Measurements from ENCODE around the gene SLC6A13.
"Not testable (repeated sequence)": the region's sequence is repeated elsewhere in the genome, so short reads cannot be mapped to it uniquely, and the experiment has no call there.

Gene SLC6A13

GRCh38 chr12:264269-264668, 1.6 kb upstream of the SLC6A13 start:
- no peak for DNase-seq (ENCODE audit: low read depth in 2 of 2)

DNA sequence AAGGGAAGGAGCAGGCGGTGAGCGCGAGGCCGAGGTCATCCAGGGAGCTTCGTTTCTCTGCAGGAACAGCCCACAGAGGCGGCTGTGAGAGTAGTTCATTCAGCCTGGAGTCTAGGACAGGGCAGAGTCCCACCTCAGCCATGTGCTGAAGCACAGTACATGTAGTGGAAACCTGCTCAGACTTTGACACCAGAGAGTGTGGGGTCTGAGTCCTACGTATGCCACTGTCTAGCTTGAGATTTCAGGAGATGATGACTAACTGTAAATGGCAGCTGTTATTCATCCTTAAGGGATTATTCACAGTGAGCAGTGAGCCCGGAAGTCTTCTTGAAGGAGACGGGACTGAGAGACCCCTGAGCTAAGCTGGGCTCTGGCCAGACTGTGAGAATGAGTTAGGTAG, 938 bp upstream of the SLC6A13 start:
- no peak for DNase-seq (ENCODE audit: low read depth in 2 of 2)

- DNase-seq (ENCODE audit: low read depth in 2 of 2) = no peak
These were observed 523 bp downstream of the SLC6A13 start for GRCh38 chr12:262113-262512.

DNA sequence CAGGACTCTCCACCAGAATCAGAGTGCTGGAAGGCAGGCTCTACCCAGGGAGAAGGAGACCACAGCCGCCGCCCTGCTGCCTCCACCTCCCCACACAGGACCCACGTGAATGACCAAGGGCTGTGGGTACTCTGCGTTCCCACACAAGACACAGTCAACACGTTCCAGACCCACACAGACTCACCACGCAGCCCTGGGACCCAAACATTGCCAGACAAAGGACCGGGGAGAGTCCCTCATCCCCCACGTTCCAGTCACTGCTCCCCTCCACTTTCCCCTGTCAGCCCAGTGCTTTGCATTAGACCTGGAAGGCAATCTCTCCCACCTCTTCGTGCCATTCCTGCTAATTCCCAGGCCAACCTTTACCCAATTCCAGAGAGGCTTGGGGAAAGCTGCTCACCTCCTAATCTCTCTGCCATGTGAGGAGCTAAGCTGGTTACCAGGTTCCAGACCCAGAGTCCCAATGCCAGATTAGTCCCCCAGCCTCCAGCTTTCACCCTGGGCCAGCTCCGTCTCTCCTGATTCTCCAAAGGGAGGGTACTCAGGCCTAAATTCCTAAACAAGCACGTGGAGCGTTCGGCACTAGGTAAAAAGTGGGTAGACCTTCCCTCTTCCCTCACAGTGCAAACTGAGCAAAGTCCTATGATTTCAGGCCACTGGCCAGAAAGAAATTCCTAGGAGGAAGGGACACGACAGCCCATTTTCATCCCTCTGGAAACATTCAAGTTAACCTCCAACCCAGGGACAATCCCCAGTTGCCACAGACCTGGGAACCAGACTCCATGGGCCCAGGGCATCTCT, 4.9 kb downstream of the SLC6A13 start:
- no peak for DNase-seq (ENCODE audit: low read depth in 2 of 2)

- DNase-seq (ENCODE audit: low read depth in 2 of 2) = no peak
These were observed 5.7 kb downstream of the SLC6A13 start for GRCh38 chr12:256958-257357.

DNA sequence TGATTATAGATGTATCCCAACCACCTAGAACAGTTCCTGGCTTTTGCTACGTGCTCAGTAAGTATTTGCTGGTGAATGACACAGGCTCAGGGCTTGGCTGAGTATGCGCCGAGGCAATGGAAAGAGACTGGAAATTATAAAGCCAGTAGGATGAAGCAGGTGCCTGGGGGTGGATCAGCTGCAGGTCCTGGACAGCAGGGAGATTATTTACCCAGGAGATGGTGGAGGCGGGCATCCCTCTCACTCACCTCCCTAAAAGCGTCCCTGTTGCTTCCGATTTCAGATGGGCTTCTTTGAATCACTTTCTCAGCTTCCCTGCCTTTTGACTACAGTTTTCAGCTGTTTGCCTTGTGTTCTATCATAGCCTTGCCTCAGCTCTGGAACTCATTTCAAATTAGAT, 6.4 kb downstream of the SLC6A13 start:
- no peak for DNase-seq (ENCODE audit: low read depth in 2 of 2)

DNA sequence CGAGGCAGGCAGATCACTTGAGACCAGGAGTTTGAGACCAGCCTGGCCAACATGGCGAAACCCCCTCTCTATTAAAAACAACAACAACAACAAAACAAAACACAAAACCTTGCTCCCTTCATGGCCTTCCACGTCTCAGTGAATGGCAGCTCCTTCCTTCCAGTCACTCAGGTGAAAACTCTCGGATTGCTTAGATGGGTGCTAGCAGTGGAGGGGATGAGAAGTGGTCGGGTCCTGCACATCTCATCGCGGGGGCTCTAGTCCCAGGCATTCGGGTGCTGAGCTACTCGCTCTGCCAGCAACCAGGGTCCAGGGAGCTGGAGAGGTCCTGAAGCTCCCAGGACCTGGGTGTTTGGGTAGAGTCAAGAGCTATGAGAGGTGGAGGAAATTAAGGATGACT, 7.7 kb downstream of the SLC6A13 start:
- no peak for DNase-seq (ENCODE audit: low read depth in 2 of 2)

DNA sequence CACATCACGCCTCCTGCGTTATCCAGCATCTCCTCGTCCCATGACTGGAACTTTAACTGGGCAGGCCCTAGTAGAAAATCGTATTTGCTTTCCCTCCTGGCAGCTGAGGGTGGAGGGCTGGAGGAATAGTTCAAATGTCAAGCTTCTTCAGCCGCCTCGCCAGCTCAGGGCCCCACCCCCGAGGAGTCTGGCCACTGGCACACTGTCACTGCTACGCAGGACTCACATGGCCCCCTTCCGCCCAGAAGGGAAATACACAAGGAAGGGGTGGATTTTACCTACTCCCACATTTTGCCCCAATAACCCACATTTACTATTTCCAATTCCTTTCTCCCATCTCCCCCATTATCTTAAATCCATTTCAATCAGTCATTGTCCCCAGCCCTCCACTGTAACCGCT, 8.6 kb downstream of the SLC6A13 start:
- no peak for DNase-seq (ENCODE audit: low read depth in 2 of 2)

GRCh38 chr12:253116-253831, 9.4 kb downstream of the SLC6A13 start:
- no peak for DNase-seq (ENCODE audit: low read depth in 2 of 2)

DNA sequence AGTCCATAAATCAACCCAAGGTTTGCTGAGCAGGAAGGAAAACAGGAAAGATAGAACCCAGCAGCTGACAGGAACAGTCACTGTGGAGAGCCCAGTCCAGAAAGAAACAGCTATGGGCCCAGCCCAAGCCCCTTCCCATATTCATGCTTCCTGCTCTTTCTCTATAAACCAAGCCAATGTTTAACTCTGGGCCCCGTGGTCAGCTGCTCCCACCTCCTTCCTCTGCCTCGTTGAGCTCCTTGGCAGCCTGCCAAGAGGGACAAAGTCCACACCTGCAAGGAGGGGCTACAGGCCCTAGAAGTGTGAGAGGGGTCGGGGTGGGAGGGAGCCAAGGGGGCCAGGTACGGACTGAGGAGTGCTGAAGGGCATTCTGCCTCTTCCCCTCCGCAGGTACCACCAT, 10.0 kb downstream of the SLC6A13 start:
- no peak for DNase-seq (ENCODE audit: low read depth in 2 of 2)

DNA sequence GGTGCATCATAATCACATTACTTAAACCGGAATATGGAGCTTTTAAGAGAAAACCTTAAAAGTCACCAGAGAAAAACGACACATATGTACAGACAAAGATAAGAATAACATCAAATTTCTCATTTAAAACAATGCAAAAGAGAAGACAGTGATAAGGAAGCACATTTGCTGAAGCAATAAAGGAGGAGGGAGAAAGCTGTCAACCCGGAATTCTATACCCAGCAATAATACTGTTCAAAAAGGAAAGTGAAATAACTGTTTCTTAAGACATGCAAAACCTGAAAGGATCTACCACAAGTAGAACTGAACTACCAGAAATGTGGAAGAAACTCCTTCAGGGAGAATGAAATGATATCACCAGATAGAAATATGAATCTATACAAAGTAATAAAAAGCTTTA, 15.4 kb downstream of the SLC6A13 start:
- DNase-seq (ENCODE audit: low read depth in 2 of 2) = no peak

DNA sequence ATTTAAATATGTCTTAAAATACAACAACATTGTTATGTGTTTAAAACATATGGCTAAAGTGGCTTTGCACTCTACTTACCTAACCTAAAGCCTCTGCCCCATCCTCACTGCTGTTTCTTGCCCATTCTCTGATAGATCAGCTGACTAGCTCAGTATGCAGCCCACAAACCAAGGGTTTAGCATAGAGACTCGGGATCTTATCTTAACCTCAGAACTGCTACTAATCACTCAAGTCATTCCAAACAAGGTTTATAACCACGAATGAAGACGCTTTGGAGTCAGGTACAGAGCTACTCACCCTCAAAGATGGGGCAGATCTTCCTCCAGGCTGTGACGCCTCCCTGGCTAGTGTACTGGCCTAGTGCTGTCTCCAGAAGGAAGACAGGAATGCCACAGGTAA, 19.3 kb downstream of the SLC6A13 start:
- DNase-seq (ENCODE audit: low read depth in 2 of 2) = no peak

GRCh38 chr12:242496-242895, 20.1 kb downstream of the SLC6A13 start:
- no peak for DNase-seq (ENCODE audit: low read depth in 2 of 2)

DNA sequence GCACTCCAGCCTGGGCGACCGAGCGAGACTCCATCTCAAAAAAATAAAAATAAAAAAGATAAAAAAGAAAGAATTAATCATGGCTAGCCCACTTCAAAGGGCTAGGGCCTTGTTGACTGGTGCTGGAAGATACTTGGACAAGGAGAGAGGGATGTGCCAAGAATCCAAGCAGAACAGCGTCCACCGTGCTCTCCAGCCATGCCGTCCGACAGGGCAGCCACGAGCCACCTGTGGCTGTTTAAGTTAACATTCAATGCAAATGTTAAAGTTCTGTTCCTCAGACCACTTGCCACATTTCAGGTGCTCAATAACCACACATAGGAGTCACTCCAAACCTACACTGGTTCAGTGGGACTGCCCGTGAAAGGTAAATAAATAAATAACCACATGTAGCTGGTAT, 21.4 kb downstream of the SLC6A13 start:
- no peak for DNase-seq (ENCODE audit: low read depth in 2 of 2)

GRCh38 chr12:240566-240965, 22.1 kb downstream of the SLC6A13 start:
- DNase-seq (ENCODE audit: low read depth in 2 of 2) = no peak

- no peak for DNase-seq (ENCODE audit: low read depth in 2 of 2)
These were observed 23.8 kb downstream of the SLC6A13 start for GRCh38 chr12:238736-239398.

DNA sequence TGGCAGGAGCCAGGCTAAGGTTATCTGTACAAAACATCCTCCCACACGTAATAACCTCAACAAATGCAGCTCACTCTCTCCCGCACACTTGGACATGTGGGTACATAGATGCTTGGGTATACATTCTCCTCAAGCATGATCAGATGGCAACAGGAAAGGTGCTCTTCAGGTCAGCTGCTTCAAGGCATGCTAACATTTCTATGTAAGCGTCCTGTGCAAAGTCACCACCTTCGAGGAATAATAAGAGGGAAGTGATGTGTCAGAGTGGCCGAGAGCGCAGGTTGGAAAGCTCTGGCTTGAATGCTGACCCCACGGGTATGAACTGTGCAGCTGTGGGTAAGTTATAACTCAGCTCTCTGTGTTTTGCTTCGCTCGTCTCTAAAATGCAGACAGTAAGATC, 24.5 kb downstream of the SLC6A13 start:
- no peak for DNase-seq (ENCODE audit: low read depth in 2 of 2)

- DNase-seq (ENCODE audit: low read depth in 2 of 2) = no peak
These were observed 25.4 kb downstream of the SLC6A13 start for GRCh38 chr12:237026-237815.

GRCh38 chr12:236445-236844, 26.2 kb downstream of the SLC6A13 start:
- no peak for DNase-seq (ENCODE audit: low read depth in 2 of 2)

DNA sequence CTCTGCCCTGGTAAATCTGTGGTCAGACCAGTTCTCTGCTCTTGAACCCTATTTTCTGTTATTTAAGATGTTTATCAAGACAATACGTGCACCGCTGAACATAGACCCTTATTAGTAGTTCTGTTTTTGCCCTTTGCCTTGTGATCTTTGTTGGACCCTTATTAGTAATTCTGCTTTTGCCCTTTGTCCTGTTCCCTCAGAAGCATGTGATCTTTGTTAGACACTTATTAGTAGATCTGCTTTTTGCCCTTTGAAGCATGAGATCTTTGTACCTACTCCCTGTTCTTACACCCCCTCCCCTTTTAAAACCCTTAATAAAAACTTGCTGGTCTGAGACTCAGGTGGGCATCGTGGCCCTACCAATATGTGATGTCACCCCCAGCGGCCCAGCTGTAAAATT, 26.7 kb downstream of the SLC6A13 start:
- DNase-seq (ENCODE audit: low read depth in 2 of 2) = not testable (repeated sequence)

DNA sequence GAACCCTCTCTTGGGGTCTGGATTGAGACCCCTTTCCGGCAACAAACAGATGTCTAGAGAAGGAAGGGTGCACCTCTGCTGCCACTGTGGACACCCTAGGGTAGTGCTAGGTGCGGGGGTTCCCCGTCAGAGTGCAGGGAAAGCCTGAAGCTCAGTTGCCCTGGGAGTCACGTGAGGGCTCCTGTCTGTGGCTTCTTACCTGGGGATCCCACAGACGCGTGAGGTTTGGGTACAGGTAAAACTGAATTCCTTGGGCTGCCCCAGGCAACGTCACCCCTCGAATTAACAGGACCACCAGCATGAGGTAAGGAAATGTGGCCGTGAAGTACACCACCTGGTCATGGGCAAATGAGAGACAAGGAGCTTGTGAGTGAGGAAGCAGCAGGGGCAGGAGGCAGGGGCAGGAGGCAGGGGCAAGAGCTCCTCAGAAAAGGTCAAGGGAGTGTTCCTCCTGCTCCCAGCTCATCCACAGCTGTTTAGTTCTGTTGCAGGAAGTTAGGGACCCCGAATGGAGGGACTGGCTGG, 27.7 kb downstream of the SLC6A13 start:
- DNase-seq (ENCODE audit: low read depth in 2 of 2) = no peak

DNA sequence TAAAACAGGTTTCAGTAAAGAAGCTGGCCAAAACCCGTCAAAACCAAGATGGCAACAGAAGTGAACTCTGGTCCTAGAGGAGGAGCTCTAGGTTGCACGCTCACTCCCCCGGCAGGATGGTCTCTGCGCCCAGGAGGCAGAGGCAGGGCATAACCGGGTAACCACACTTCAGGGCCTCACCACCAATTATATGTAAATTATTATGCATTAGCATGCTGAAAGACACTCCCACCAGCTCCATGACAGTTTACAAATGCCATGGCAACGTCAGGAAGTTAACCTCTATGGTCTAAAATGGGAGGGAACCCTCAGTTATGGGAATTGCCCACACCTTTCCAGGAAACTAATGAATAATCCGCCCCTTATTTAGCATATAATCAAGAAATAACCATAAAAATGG, 28.6 kb downstream of the SLC6A13 start:
- no peak for DNase-seq (ENCODE audit: low read depth in 2 of 2)
